ENCODE results near the gene XCL2. TPM values are rescaled to one million over a fixed set of nuclear protein-coding genes. Genes with fewer than 3 reads are reported as not detected.

XCL2 gene
- total RNA-seq, 1 experiment from 2014 or later, result not detected

GRCh38 chr1:168570652-168571051 is 26.9 kb upstream of the XCL2 start:
- no TSS peak for BruUV-seq (replicated peaks)
- Histone ChIP-seq H3K4me1 (ENCODE audit: insufficient read depth, low read length, poor library complexity, severe bottlenecking) (no peaks in the 10 kb centered on the region), H3K4me3 (ENCODE audit: low read depth, low read length, poor library complexity, severe bottlenecking) (no peak overlapping the region), H3K27me3 (replicated peaks; ENCODE audit: insufficient read depth, low read depth, low read length, poor library complexity) (peaks cover 7% of the 10 kb centered on the region), H3K36me3 (ENCODE audit: insufficient read depth, low read length, poor library complexity, severe bottlenecking) (no peaks in the 10 kb centered on the region), H3K27ac (ENCODE audit: low read depth, low read length, poor library complexity, severe bottlenecking) (no peak overlapping the region), H3K9me3 (ENCODE audit: low read depth, low read length, poor library complexity, severe bottlenecking) (no peaks in the 10 kb centered on the region)
- intact Hi-C loops (cut with micrococcal nuclease; ENCODE audit: unreplicated experiment), result loop anchor here (5.0 kb wide), 1 partner anchor 228 kb away; no protein-coding TSS in a partner anchor
- ChIA-PET POLR2A (ENCODE audit: low non-redundant PET) (no interaction called here), CTCF (no interaction called here)
- no peak for DNase-seq (ENCODE audit: low spot score)
- no peak for TF ChIP-seq EZH2 (IDR thresholded peaks at IDR 0.05; ENCODE audit: borderline replicate concordance, low read depth, low read length, poor library complexity, severe bottlenecking)
- no peak for TF ChIP-seq CTCF (conservative IDR thresholded peaks at IDR 0.05; ENCODE audit: low read depth, low read length)

GRCh38 chr1:168568346-168568745 is 24.5 kb upstream of the XCL2 start:
- Histone ChIP-seq H3K36me3 (ENCODE audit: insufficient read depth, low read length, poor library complexity, severe bottlenecking) (no peaks in the 10 kb centered on the region), H3K27ac (ENCODE audit: low read depth, low read length, poor library complexity, severe bottlenecking) (no peak overlapping the region), H3K27me3 (replicated peaks; ENCODE audit: insufficient read depth, low read depth, low read length, poor library complexity) (peaks cover 16% of the 10 kb centered on the region), H3K9me3 (ENCODE audit: low read depth, low read length, poor library complexity, severe bottlenecking) (no peaks in the 10 kb centered on the region), H3K4me1 (ENCODE audit: insufficient read depth, low read length, poor library complexity, severe bottlenecking) (no peaks in the 10 kb centered on the region), H3K4me3 (ENCODE audit: low read depth, low read length, poor library complexity, severe bottlenecking) (no peak overlapping the region)
- intact Hi-C loops (cut with micrococcal nuclease; ENCODE audit: unreplicated experiment), result no loop called here
- POLR2A ChIA-PET (ENCODE audit: low non-redundant PET), result no interaction called here
- TF ChIP-seq CTCF (conservative IDR thresholded peaks at IDR 0.05; ENCODE audit: low read depth, low read length), result no peak
- TF ChIP-seq EZH2 (IDR thresholded peaks at IDR 0.05; ENCODE audit: borderline replicate concordance, low read depth, low read length, poor library complexity, severe bottlenecking), result no peak
- BruUV-seq (replicated peaks), result no TSS peak
- DNase-seq (ENCODE audit: low spot score), result no peak
- CTCF ChIA-PET, result no interaction called here

GRCh38 chr1:168567568-168567967 is 23.8 kb upstream of the XCL2 start:
- ChIA-PET CTCF (no interaction called here), POLR2A (ENCODE audit: low non-redundant PET) (no interaction called here)
- TF ChIP-seq EZH2 (IDR thresholded peaks at IDR 0.05; ENCODE audit: borderline replicate concordance, low read depth, low read length, poor library complexity, severe bottlenecking) (no peak), CTCF (conservative IDR thresholded peaks at IDR 0.05; ENCODE audit: low read depth, low read length) (no peak)
- DNase-seq (ENCODE audit: low spot score), result no peak
- no peaks in the 10 kb centered on the region for H3K9me3 ChIP-seq (ENCODE audit: low read depth, low read length, poor library complexity, severe bottlenecking)
- H3K27me3 ChIP-seq (replicated peaks; ENCODE audit: insufficient read depth, low read depth, low read length, poor library complexity), result peaks cover 16% of the 10 kb centered on the region
- H3K4me3 ChIP-seq (ENCODE audit: low read depth, low read length, poor library complexity, severe bottlenecking), result no peak overlapping the region
- intact Hi-C loops (cut with micrococcal nuclease; ENCODE audit: unreplicated experiment), result no loop called here
- BruUV-seq (replicated peaks), result no TSS peak
- H3K36me3 ChIP-seq (ENCODE audit: insufficient read depth, low read length, poor library complexity, severe bottlenecking), result no peaks in the 10 kb centered on the region
- H3K4me1 ChIP-seq (ENCODE audit: insufficient read depth, low read length, poor library complexity, severe bottlenecking), result no peaks in the 10 kb centered on the region
- no peak overlapping the region for H3K27ac ChIP-seq (ENCODE audit: low read depth, low read length, poor library complexity, severe bottlenecking)

Data from A673 (cell line).